Measurements from ENCODE around the gene ARHGAP19.

GRCh38 chr10:97336446-97336845 is 44.0 kb upstream of the ARHGAP19 start:
- TF ChIP-seq CTCF (IDR thresholded peaks at IDR 0.05) (no peak), POLR2AphosphoS5 (IDR thresholded peaks at IDR 0.05) (no peak)

Data from esophagus muscularis mucosa (tissue), 3 donors.